ENCODE measurements around the gene EMC9.

EMC9 gene

GRCh38 chr14:24186831-24187538 is 45.6 kb upstream of the EMC9 start:
- no peak for DNase-seq (ENCODE audit: low read depth)
- TF ChIP-seq, protein P1, sequence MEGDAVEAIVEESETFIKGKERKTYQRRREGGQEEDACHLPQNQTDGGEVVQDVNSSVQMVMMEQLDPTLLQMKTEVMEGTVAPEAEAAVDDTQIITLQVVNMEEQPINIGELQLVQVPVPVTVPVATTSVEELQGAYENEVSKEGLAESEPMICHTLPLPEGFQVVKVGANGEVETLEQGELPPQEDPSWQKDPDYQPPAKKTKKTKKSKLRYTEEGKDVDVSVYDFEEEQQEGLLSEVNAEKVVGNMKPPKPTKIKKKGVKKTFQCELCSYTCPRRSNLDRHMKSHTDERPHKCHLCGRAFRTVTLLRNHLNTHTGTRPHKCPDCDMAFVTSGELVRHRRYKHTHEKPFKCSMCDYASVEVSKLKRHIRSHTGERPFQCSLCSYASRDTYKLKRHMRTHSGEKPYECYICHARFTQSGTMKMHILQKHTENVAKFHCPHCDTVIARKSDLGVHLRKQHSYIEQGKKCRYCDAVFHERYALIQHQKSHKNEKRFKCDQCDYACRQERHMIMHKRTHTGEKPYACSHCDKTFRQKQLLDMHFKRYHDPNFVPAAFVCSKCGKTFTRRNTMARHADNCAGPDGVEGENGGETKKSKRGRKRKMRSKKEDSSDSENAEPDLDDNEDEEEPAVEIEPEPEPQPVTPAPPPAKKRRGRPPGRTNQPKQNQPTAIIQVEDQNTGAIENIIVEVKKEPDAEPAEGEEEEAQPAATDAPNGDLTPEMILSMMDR (IDR thresholded peaks at IDR 0.05; ENCODE audit: control insufficient read depth, extremely low read depth, insufficient read depth), result no peak
- H3K4me3 ChIP-seq (ENCODE audit: low read depth, low read length), result no peak overlapping the region

GRCh38 chr14:24185741-24186140 is 44.4 kb upstream of the EMC9 start:
- TF ChIP-seq, protein P1 (IDR thresholded peaks at IDR 0.05; ENCODE audit: control insufficient read depth, extremely low read depth, insufficient read depth), result no peak
- no peak overlapping the region for H3K4me3 ChIP-seq (ENCODE audit: low read depth, low read length)
- no peak for DNase-seq (ENCODE audit: low read depth)

GRCh38 chr14:24185026-24185425 is 43.6 kb upstream of the EMC9 start:
- no peak overlapping the region for H3K4me3 ChIP-seq (ENCODE audit: low read depth, low read length)
- TF ChIP-seq, protein P1 (IDR thresholded peaks at IDR 0.05; ENCODE audit: control insufficient read depth, extremely low read depth, insufficient read depth), result no peak
- no peak for DNase-seq (ENCODE audit: low read depth)

DNA sequence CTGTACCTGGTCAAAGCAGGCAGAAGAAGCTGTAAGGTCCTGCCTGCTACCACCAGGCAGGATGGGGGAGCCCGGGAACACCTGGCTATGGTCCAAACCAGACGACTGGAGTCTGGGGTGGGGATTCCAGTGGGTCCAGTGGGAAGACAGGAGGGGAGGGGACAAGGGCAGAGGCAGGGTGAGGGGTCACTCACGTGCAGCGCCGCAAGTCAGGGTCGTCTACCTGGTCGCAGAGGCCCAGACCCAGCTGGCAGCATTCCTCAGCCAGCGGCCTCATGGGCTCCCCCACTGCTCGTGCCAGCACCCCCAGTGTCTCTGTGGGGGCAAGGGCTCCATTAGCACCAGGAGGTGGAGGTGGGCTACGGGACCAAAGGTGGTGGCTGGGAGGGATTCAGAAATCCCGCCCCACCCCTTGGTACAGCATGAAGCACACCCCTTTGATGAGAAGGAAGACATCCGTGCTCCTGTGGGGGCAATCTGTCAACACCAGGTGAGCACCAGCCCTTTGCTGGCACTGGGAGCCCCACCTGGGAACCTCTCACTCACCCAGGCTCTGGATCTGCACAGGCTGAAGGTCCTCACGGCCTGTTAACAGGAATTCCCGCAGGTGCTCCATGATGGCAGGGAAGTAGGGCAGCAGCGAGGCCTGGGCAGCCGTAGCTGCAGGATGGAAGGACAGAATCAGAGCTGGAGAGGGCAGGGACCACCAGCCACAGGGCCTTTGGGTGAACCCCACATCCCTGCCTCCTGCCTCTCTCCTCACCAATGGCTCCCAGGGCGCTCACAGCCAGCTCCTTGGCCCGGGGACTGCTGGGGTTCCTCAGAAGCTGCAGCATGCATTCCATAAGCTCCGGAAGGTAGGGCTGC is 42.9 kb upstream of the EMC9 start:
- DNase-seq (ENCODE audit: low read depth), result no peak
- TF ChIP-seq, protein P1 (IDR thresholded peaks at IDR 0.05; ENCODE audit: control insufficient read depth, extremely low read depth, insufficient read depth), result no peak
- no peak overlapping the region for H3K4me3 ChIP-seq (ENCODE audit: low read depth, low read length)

DNA sequence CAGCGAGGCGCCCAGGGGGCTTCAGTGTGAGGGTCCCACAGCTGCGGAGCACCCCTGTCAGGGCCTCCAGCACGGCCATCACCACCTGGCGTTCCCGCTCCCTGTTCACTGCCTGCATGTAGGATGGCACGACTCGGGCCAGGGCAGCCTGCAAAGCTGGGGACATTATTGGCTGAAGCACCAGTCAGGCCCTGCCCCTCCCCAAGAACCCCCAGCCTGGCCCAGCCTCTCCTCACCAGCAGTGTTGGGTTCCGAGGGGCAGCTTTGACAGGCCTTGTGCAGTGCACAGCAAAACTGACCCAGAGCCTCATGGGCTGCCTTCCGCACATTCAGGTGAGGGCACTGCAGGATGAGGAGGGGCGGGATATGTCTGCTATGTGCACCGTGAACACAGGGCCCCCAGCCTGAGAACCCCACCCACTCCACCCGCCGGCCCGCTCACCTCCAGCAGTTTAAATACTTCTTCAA is 41.7 kb upstream of the EMC9 start:
- DNase-seq (ENCODE audit: low read depth), result no peak
- H3K4me3 ChIP-seq (ENCODE audit: low read depth, low read length), result no peak overlapping the region
- TF ChIP-seq, protein P1 (IDR thresholded peaks at IDR 0.05; ENCODE audit: control insufficient read depth, extremely low read depth, insufficient read depth), result no peak

- H3K4me3 ChIP-seq (ENCODE audit: low read depth, low read length), result no peak overlapping the region
- DNase-seq (ENCODE audit: low read depth), result no peak
- TF ChIP-seq, protein P1 (IDR thresholded peaks at IDR 0.05; ENCODE audit: control insufficient read depth, extremely low read depth, insufficient read depth), result no peak
Measured at GRCh38 chr14:24182110-24182882, 40.9 kb upstream of the EMC9 start.

All from LNCaP clone FGC (cell line).